COLO668 (cell line): ENCODE measurements around the gene DEFB125.

Source experiments
- DNase-seq: peaks from one replicate; lab custom pipeline; 2025; ENCODE audit not compliant: unreplicated experiment; lab: John Stamatoyannopoulos, UW

The DEFB125 gene

GRCh38 chr20:145877-146276 is 58.4 kb downstream of the DEFB125 start:
- no peak for DNase-seq
